Prostate gland (tissue), 2 donors: ENCODE measurements around the gene BCAS3.

ENCODE experiments used
- POLR2A ChIP-seq: fragments of 450-650 bp; IDR thresholded peaks from one replicate; pipeline ENCODE4 v1.6.1; 2016; ENCODE audit warnings: antibody characterized with exemption, mild to moderate bottlenecking
- POLR2AphosphoS5 ChIP-seq: sonication (generic); formaldehyde crosslinking; IDR thresholded peaks from one replicate; pipeline ENCODE4 v1.6.1; 2017; ENCODE audit warnings: antibody characterized with exemption
- TF ChIP-seq, protein P1 (sequence below), 4 experiments: fragments of 200-600 bp in 2 of 4; fragments of 450-650 bp in 2 of 4; sonication (generic) in 2 of 4; IDR thresholded peaks; 1 replicate in 3 of 4; 2 replicates in 1 of 4; pipeline ENCODE4 v1.5.1; 2016 to 2019; ENCODE audit warnings: antibody characterized with exemption in 4 of 4, mild to moderate bottlenecking in 2 of 4, moderate library complexity in 2 of 4

DNA sequence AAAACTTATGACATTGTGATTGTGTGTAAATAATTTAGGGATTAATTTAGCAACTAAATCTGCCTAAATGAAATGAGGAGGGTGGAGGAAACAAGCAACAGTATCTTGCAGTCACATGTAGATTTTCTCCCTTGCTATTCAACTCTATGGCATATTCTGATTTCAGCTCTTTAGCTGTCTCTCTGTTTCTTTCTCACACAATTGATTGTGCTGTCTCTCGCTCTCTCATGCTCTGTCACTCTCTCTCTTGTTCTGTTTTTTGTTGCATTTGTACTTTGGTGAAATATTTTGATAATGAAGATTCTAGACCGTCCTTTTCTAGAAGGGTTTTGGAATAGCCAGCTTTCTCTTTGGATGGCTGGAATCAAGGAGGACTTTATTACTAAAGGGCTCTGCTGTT lies 70.6 kb downstream of the BCAS3 start:
- TF ChIP-seq POLR2A (no peak), POLR2AphosphoS5 (no peak)
- TF ChIP-seq, protein P1, sequence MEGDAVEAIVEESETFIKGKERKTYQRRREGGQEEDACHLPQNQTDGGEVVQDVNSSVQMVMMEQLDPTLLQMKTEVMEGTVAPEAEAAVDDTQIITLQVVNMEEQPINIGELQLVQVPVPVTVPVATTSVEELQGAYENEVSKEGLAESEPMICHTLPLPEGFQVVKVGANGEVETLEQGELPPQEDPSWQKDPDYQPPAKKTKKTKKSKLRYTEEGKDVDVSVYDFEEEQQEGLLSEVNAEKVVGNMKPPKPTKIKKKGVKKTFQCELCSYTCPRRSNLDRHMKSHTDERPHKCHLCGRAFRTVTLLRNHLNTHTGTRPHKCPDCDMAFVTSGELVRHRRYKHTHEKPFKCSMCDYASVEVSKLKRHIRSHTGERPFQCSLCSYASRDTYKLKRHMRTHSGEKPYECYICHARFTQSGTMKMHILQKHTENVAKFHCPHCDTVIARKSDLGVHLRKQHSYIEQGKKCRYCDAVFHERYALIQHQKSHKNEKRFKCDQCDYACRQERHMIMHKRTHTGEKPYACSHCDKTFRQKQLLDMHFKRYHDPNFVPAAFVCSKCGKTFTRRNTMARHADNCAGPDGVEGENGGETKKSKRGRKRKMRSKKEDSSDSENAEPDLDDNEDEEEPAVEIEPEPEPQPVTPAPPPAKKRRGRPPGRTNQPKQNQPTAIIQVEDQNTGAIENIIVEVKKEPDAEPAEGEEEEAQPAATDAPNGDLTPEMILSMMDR (IDR thresholded peaks at IDR 0.05) = no peak
